Body of pancreas (tissue), 4 donors: ENCODE data around the gene CTAGE9. TPM values are rescaled to one million over a fixed set of nuclear protein-coding genes. Genes with fewer than 3 reads are reported as not detected.
A peak's percentile ranks its signal among the peaks of the same experiment; 100 is the strongest.

Experiments used
- ATAC-seq: fragments of 150-250 bp; one replicate; pipeline ENCODE4 v1.9.1; 2016
- DNase-seq, 4 donors: peaks; one replicate each; pipeline ENCODE4 v3.0.0-alpha.2; 2019
- H3K27ac ChIP-seq, 4 donors: fragments of 200-600 bp; sonication (generic); 1 replicate in 3 of 4; 2 replicates in 1 of 4; pipeline versions ENCODE4 v1.5.1 to v1.6.1; 2016 to 2019; ENCODE audit warnings: mild to moderate bottlenecking in 1 of 4, mixed read lengths in 1 of 4, moderate library complexity in 1 of 4
- H3K27me3 ChIP-seq, 2 donors: fragments of 200-600 bp; sonication (generic); one replicate each; pipeline ENCODE4 v1.6.0; 2016; ENCODE audit warnings: mild to moderate bottlenecking in 1 of 2
- H3K36me3 ChIP-seq, 2 donors: fragments of 200-600 bp; sonication (generic); replicated peaks in 1 of 2; 2 replicates each; pipeline ENCODE4 v1.5.1; 2016; ENCODE audit warnings: low read depth in 2 of 2; ENCODE audit not compliant: insufficient read depth in 1 of 2
- H3K4me1 ChIP-seq: fragments of 200-600 bp; sonication (generic); one replicate; pipeline ENCODE4 v1.6.0; 2016
- H3K4me3 ChIP-seq, 2 donors: fragments of 200-600 bp; sonication (generic); 1 replicate in 1 of 2; 2 replicates in 1 of 2; pipeline ENCODE4 v1.5.1; 2016 to 2019
- H3K9me3 ChIP-seq, 3 donors: fragments of 200-600 bp; sonication (generic); 1 replicate in 2 of 3; 2 replicates in 1 of 3; pipeline ENCODE4 v1.5.1; 2016
- CTCF ChIP-seq, 7 experiments: fragments of 450-650 bp in 4 of 7; fragments of 200-600 bp in 3 of 7; sonication (generic) in 3 of 7; IDR thresholded peaks; one replicate each; pipeline ENCODE4 v1.5.1; 2016 to 2019; ENCODE audit warnings: antibody characterized with exemption in 7 of 7
- POLR2A ChIP-seq, 3 donors: fragments of 450-650 bp; IDR thresholded peaks; one replicate each; pipeline ENCODE4 v1.6.1; 2016; ENCODE audit warnings: antibody characterized with exemption in 3 of 3, mild to moderate bottlenecking in 2 of 3
- WGBS, 2 donors: methylation state at CpG; one replicate each; pipeline ENCODE4 v1.1.5; 2017; 5-methylcytosine and 5-hydroxymethylcytosine counted together
- intact Hi-C: fragments of 100-400 bp; cut with DNase I; formaldehyde crosslinking; loops from one replicate; pipeline ENCODE4 v1.15.1; 2023
- total RNA-seq, 2 donors: library from RNA; depleted of rRNA; stranded (reverse); fragments of >200 nt; gene quantifications; one replicate each; pipeline ENCODE4 v1.1.0, GENCODE V29; 2016

The CTAGE9 gene
- total RNA-seq, 2 donors from 2014 or later: 0.66 TPM; not detected in 1

GRCh38 chr6:131736811-131737210, 26.0 kb upstream of the CTAGE9 start:
- no peak for TF ChIP-seq POLR2A (IDR thresholded peaks at IDR 0.05)
- no peak for TF ChIP-seq CTCF (IDR thresholded peaks at IDR 0.05)
- no peak overlapping the region for H3K4me3 ChIP-seq
- H3K27me3 ChIP-seq: no peaks in the 10 kb centered on the region
- DNase-seq: no peak
- H3K4me1 ChIP-seq: no peaks in the 10 kb centered on the region
- 86 to 88% methylated on average over 1 of the region's 1 CpG for WGBS, 2 donors
- intact Hi-C loops: no loop called here
- H3K36me3 ChIP-seq: no peaks in the 10 kb centered on the region
- no peak for ATAC-seq
- H3K27ac ChIP-seq: no peak overlapping the region
- no peaks in the 10 kb centered on the region for H3K9me3 ChIP-seq

GRCh38 chr6:131736003-131736596, 25.3 kb upstream of the CTAGE9 start:
- no peaks in the 10 kb centered on the region for H3K4me1 ChIP-seq
- no peak overlapping the region for H3K27ac ChIP-seq
- WGBS, 2 donors: 78 to 81% methylated on average over 9 of the region's 9 CpGs
- no peaks in the 10 kb centered on the region for H3K36me3 ChIP-seq
- no peak for DNase-seq
- H3K27me3 ChIP-seq: no peaks in the 10 kb centered on the region
- no peak overlapping the region for H3K4me3 ChIP-seq
- ATAC-seq: no peak
- intact Hi-C loops: no loop called here
- TF ChIP-seq POLR2A (IDR thresholded peaks at IDR 0.05) (no peak), CTCF (IDR thresholded peaks at IDR 0.05) (no peak)
- H3K9me3 ChIP-seq: no peaks in the 10 kb centered on the region

GRCh38 chr6:131733376-131734016, 22.7 kb upstream of the CTAGE9 start:
- TF ChIP-seq POLR2A (IDR thresholded peaks at IDR 0.05) (no peak), CTCF (IDR thresholded peaks at IDR 0.05) (no peak)

GRCh38 chr6:131731224-131731623, 20.4 kb upstream of the CTAGE9 start:
- Histone ChIP-seq H3K9me3 (no peaks in the 10 kb centered on the region), H3K27ac (no peak overlapping the region), H3K4me3 (no peak overlapping the region), H3K27me3 (no peaks in the 10 kb centered on the region), H3K4me1 (no peaks in the 10 kb centered on the region), H3K36me3 (no peaks in the 10 kb centered on the region)
- DNase-seq (no peak), ATAC-seq (no peak)
- intact Hi-C loops: no loop called here
- no peak for TF ChIP-seq CTCF (IDR thresholded peaks at IDR 0.05)
- TF ChIP-seq POLR2A (IDR thresholded peaks at IDR 0.05): no peak

More at GRCh38 chr6:131733376-131734016, 22.7 kb upstream of the CTAGE9 start:
- no peak overlapping the region for H3K27ac ChIP-seq
- H3K36me3 ChIP-seq: no peaks in the 10 kb centered on the region
- no peak overlapping the region for H3K4me3 ChIP-seq
- intact Hi-C loops: no loop called here
- DNase-seq: peak in 1 of 4 donors; percentile 25
- no peaks in the 10 kb centered on the region for H3K27me3 ChIP-seq
- H3K9me3 ChIP-seq: no peaks in the 10 kb centered on the region
- no peak for ATAC-seq
- WGBS, 2 donors: 72 to 80% methylated on average over 9 of the region's 9 CpGs
- H3K4me1 ChIP-seq: no peaks in the 10 kb centered on the region

- Histone ChIP-seq H3K27me3 (no peaks in the 10 kb centered on the region), H3K27ac (no peak overlapping the region), H3K4me1 (no peaks in the 10 kb centered on the region), H3K9me3 (no peaks in the 10 kb centered on the region), H3K4me3 (no peak overlapping the region), H3K36me3 (no peaks in the 10 kb centered on the region)
- TF ChIP-seq CTCF (IDR thresholded peaks at IDR 0.05) (no peak), POLR2A (IDR thresholded peaks at IDR 0.05) (no peak)
- 77 to 86% methylated on average over 5 of the region's 5 CpGs for WGBS, 2 donors
- intact Hi-C loops: no loop called here
- DNase-seq (no peak), ATAC-seq (no peak)
Observed at GRCh38 chr6:131730264-131730663, 19.4 kb upstream of the CTAGE9 start.
